GM12878 (cell line): Measurements from ENCODE around the gene VPS26A. TPM values are rescaled to one million over a fixed set of nuclear protein-coding genes. Genes with fewer than 3 reads are reported as not detected.

Source experiments
- ATAC-seq: fragments of 200-7000 bp; cut with Tn5 transposase; 3 replicates; pipeline ENCODE4 v1.9.1; 2020; ENCODE audit warnings: mild to moderate bottlenecking, moderate library complexity
- BruUV-seq: library from RNA; stranded (reverse); fragments of 400-500 nt; replicated peaks from 2 replicates; lab custom pipeline; 2021; lab: Mats Ljungman, UMichigan
- CTCF ChIA-PET: fragments of 300-600 bp; sonication (Branson Sonifier 250); formaldehyde crosslinking; extraction: SDS; loops from one replicate; lab custom pipeline; 2021; ENCODE audit warnings: inconsistent platforms; lab: Yijun Ruan, JAX
- POLR2A ChIA-PET: fragments of 350-600 bp; formaldehyde crosslinking; extraction: SDS; loops from one replicate; lab custom pipeline; 2021; ENCODE audit warnings: inconsistent platforms; lab: Charles Lee
- RAD21 ChIA-PET: fragments of 300-600 bp; sonication (Branson Sonifier 250); formaldehyde crosslinking; loops from one replicate; lab custom pipeline; 2023; ENCODE audit warnings: antibody characterized with exemption; ENCODE audit not compliant: unreplicated experiment; lab: Charles Lee
- SMC1A ChIA-PET: fragments of 300-600 bp; sonication (Branson Sonifier 250); formaldehyde crosslinking; loops from one replicate; lab custom pipeline; 2023; ENCODE audit not compliant: unreplicated experiment, uncharacterized antibody; lab: Charles Lee
- DNase-seq: peaks from one replicate; pipeline ENCODE4 v3.0.0-alpha.2; 2011; ENCODE audit warnings: low read depth, low spot score
- FAIRE-seq: peaks from 3 replicates; lab custom pipeline; 2011; peaks lifted over from hg19 to GRCh38; lab: Jason Lieb, UNC
- H2AFZ ChIP-seq: 2 replicates; pipeline ENCODE4 v1.6.0; 2011; ENCODE audit warnings: low read depth, low read length, control low read depth; ENCODE audit not compliant: control insufficient read depth
- H3K27ac ChIP-seq: 2 replicates; pipeline ENCODE4 v1.5.1; 2011; ENCODE audit warnings: control low read depth; ENCODE audit not compliant: control insufficient read depth, insufficient read depth
- H3K27me3 ChIP-seq, 2 experiments: replicated peaks in 1 of 2; 2 replicates each; pipeline versions ENCODE4 v1.6.0 to v1.6.1; 2011; ENCODE audit warnings: low read length in 1 of 2; ENCODE audit not compliant: control insufficient read depth in 2 of 2, insufficient read depth in 2 of 2
- H3K36me3 ChIP-seq, 2 experiments: 2 replicates each; pipeline ENCODE4 v1.5.1; 2011; ENCODE audit warnings: low read length in 1 of 2; ENCODE audit not compliant: control insufficient read depth in 2 of 2, insufficient read depth in 2 of 2
- H3K4me1 ChIP-seq: 2 replicates; pipeline ENCODE4 v1.6.1; 2011; ENCODE audit warnings: mild to moderate bottlenecking, low read length, moderate library complexity, mixed read lengths; ENCODE audit not compliant: control insufficient read depth, insufficient read depth
- H3K4me2 ChIP-seq: 2 replicates; pipeline ENCODE4 v1.6.0; 2011; ENCODE audit warnings: control low read depth; ENCODE audit not compliant: control insufficient read depth, insufficient read depth
- H3K4me3 ChIP-seq: fragments of 200-600 bp; sonication (generic); 2 replicates; pipeline ENCODE4 v1.5.1; 2016
- H3K79me2 ChIP-seq: 2 replicates; pipeline ENCODE4 v1.6.0; 2011; ENCODE audit warnings: low read length; ENCODE audit not compliant: control insufficient read depth, insufficient read depth
- H3K9ac ChIP-seq: 2 replicates; pipeline ENCODE4 v1.8.0; 2011; ENCODE audit warnings: low read length, control low read depth, mixed read lengths; ENCODE audit not compliant: control insufficient read depth, insufficient read depth
- H3K9me3 ChIP-seq: replicated peaks from 3 replicates; pipeline ENCODE4 v1.5.1; 2011; ENCODE audit warnings: mild to moderate bottlenecking, low read length; ENCODE audit not compliant: control insufficient read depth, insufficient read depth
- H4K20me1 ChIP-seq: 2 replicates; pipeline ENCODE4 v1.6.0; 2011; ENCODE audit not compliant: control insufficient read depth, insufficient read depth
- ASH2L ChIP-seq: fragments of 300-600, 200-600 bp; sonication (generic); IDR thresholded peaks from 2 replicates; pipeline ENCODE4 v1.6.1; 2017; ENCODE audit warnings: low read depth, mild to moderate bottlenecking, borderline replicate concordance
- BCL11A ChIP-seq: IDR thresholded peaks from 2 replicates; pipeline ENCODE4 v1.6.1; 2011; ENCODE audit warnings: low read depth, low read length
- BCL3 ChIP-seq: IDR thresholded peaks from 2 replicates; pipeline ENCODE4 v1.6.1; 2011; ENCODE audit warnings: borderline replicate concordance, low read depth, mild to moderate bottlenecking, moderate library complexity, low read length; ENCODE audit not compliant: insufficient read depth, poor library complexity, severe bottlenecking
- BMI1 ChIP-seq: fragments of 450-650 bp; IDR thresholded peaks from 2 replicates; pipeline ENCODE4 v1.6.1; 2016; ENCODE audit warnings: mild to moderate bottlenecking, moderate library complexity, borderline replicate concordance
- DPF2 ChIP-seq: fragments of 450-650 bp; IDR thresholded peaks from 2 replicates; pipeline ENCODE4 v1.6.1; 2017; ENCODE audit warnings: mild to moderate bottlenecking
- E4F1 ChIP-seq: fragments of 450-650 bp; IDR thresholded peaks from 2 replicates; pipeline ENCODE4 v1.6.1; 2018; ENCODE audit warnings: borderline replicate concordance, mild to moderate bottlenecking; ENCODE audit not compliant: partially characterized antibody
- EED ChIP-seq: sonication (generic); IDR thresholded peaks from 2 replicates; pipeline ENCODE4 v1.6.1; 2016; ENCODE audit warnings: antibody characterized with exemption, low read depth
- ELK1 ChIP-seq: IDR thresholded peaks from 2 replicates; pipeline ENCODE4 v1.6.1; 2012; ENCODE audit warnings: low read depth, low read length, improper control_type of control experiment
- FOS ChIP-seq: IDR thresholded peaks from 3 replicates; pipeline ENCODE4 v1.6.1; 2011; ENCODE audit warnings: borderline replicate concordance; ENCODE audit not compliant: insufficient read length; ENCODE audit errors: extremely low read depth
- HDGF ChIP-seq: fragments of 450-650 bp; IDR thresholded peaks from 2 replicates; pipeline ENCODE4 v1.6.1; 2016; ENCODE audit warnings: antibody characterized with exemption
- JUND ChIP-seq: IDR thresholded peaks from 2 replicates; pipeline ENCODE4 v1.6.1; 2012; ENCODE audit warnings: low read depth, mild to moderate bottlenecking, low read length, improper control_type of control experiment, moderate library complexity
- MEF2A ChIP-seq: IDR thresholded peaks from 2 replicates; pipeline ENCODE4 v1.6.1; 2011; ENCODE audit warnings: low read depth, mild to moderate bottlenecking, low read length, moderate library complexity; ENCODE audit not compliant: insufficient read depth
- RAD21 ChIP-seq: IDR thresholded peaks from 2 replicates; pipeline ENCODE4 v1.6.1; 2011; ENCODE audit warnings: mild to moderate bottlenecking, low read depth, low read length, moderate library complexity; ENCODE audit not compliant: insufficient read depth
- RELA ChIP-seq: fragments of 450-650 bp; IDR thresholded peaks from 2 replicates; pipeline ENCODE4 v1.8.0; 2014; ENCODE audit warnings: borderline replicate concordance; ENCODE audit not compliant: partially characterized antibody
- SIN3A ChIP-seq: IDR thresholded peaks from 2 replicates; pipeline ENCODE4 v1.6.1; 2012; ENCODE audit warnings: low read depth, low read length, improper control_type of control experiment
- SMAD1 ChIP-seq: fragments of 450-650 bp; IDR thresholded peaks from 2 replicates; pipeline ENCODE4 v1.6.1; 2018; ENCODE audit warnings: mild to moderate bottlenecking, low read depth; ENCODE audit not compliant: partially characterized antibody
- SP1 ChIP-seq: IDR thresholded peaks from one replicate; pipeline ENCODE4 v1.6.1; 2011; ENCODE audit warnings: low read depth, low read length
- USF2 ChIP-seq: IDR thresholded peaks from 2 replicates; pipeline ENCODE4 v1.6.1; 2011; ENCODE audit warnings: low read depth, low read length, improper control_type of control experiment, borderline replicate concordance
- ZNF207 ChIP-seq: fragments of 450-650 bp; IDR thresholded peaks from 2 replicates; pipeline ENCODE4 v1.6.1; 2014; ENCODE audit warnings: antibody characterized with exemption, mild to moderate bottlenecking, borderline replicate concordance
- ZNF622 ChIP-seq: fragments of 450-650 bp; IDR thresholded peaks from 2 replicates; pipeline ENCODE4 v1.6.1; 2017; ENCODE audit warnings: mild to moderate bottlenecking, inconsistent platforms
- WGBS: methylation state at CpG from one replicate; pipeline ENCODE4 v1.1.6; 2016; ENCODE audit warnings: low lambda C conversion rate; ENCODE audit not compliant: insufficient replicate concordance, insufficient coverage; ENCODE audit errors: missing lambda C conversion rate; 5-methylcytosine and 5-hydroxymethylcytosine counted together
- in situ Hi-C: fragments of 300-500 bp; cut with MboI; formaldehyde crosslinking; loops from 9 replicates; pipeline ENCODE4 v1.14.3; 2018; ENCODE audit warnings: mixed read lengths
- intact Hi-C: fragments of 100-400 bp; cut with micrococcal nuclease; formaldehyde crosslinking; loops from one replicate; pipeline ENCODE4 v1.14.2; 2022; ENCODE audit not compliant: unreplicated experiment
- polyA plus RNA-seq, 11 experiments: library from polyadenylated mRNA; depleted of rRNA in 4 of 11; unstranded in 6 of 11; stranded (reverse) in 5 of 11; fragments of >200 nt; fragmentation: Nextera tagmentation in 4 of 11; fragmentation: Illumina TruSeq in 1 of 11; extraction: Ambion mirVana in 4 of 11; extraction: Trizol in 1 of 11; gene quantifications; 1 replicate in 1 of 11; 2 replicates in 10 of 11; pipeline versions ENCODE4 v1.2.1 to v1.2.3, GENCODE V29; 2011 to 2016; ENCODE audit warnings: inconsistent platforms in 2 of 11, missing spikeins in 2 of 11, low read depth in 1 of 11
- total RNA-seq, 4 experiments: library from RNA; depleted of rRNA in 3 of 4; stranded (reverse); fragments of >200 nt in 3 of 4; fragmentation: Illumina TruSeq in 1 of 4; extraction: Trizol in 1 of 4; gene quantifications; 2 replicates each; pipeline versions ENCODE4 v1.2.1 to v1.2.3, GENCODE V29; 2013 to 2021

Gene VPS26A
- total and polyA plus RNA-seq, 10 of the 15 experiments (the other 5 are each of a cell fraction or from before 2014, with no cell fraction given) = 16.8 to 72.3 (median 26.8) TPM

GRCh38 chr10:69151984-69152383 is 28.0 kb downstream of the VPS26A start:
- Histone ChIP-seq H4K20me1 (no peaks in the 10 kb centered on the region), H3K27ac (no peak overlapping the region), H2AFZ (no peak overlapping the region), H3K4me2 (no peak overlapping the region), H3K27me3 (no peaks in the 10 kb centered on the region), H3K79me2 (peaks cover 4% of the 10 kb centered on the region), H3K4me3 (no peak overlapping the region), H3K9ac (no peak overlapping the region), H3K36me3 (no peaks in the 10 kb centered on the region), H3K9me3 (no peaks in the 10 kb centered on the region), H3K4me1 (no peaks in the 10 kb centered on the region)
- POLR2A ChIA-PET = interaction anchor here (0.6 kb wide), 1 partner anchor 80 kb away, joined by 3 read pairs; no protein-coding TSS in a partner anchor
- FAIRE-seq = no peak
- SMC1A ChIA-PET = interaction anchor here (0.7 kb wide), 1 partner anchor 9 kb away, joined by 3 read pairs; no protein-coding TSS in a partner anchor
- RAD21 ChIA-PET = interaction anchor here (0.7 kb wide), 1 partner anchor 145 kb away, joined by 3 read pairs; no protein-coding TSS in a partner anchor
- no peak for ATAC-seq
- DNase-seq = no peak
- CTCF ChIA-PET = no interaction called here
- no peak for TF ChIP-seq RELA
- TF ChIP-seq DPF2 = no peak
- no peak for TF ChIP-seq FOS
- TF ChIP-seq BCL11A = no peak
- no peak for TF ChIP-seq E4F1
- no peak for TF ChIP-seq ZNF207
- TF ChIP-seq BMI1 = no peak
- no peak for TF ChIP-seq EED
- TF ChIP-seq SMAD1 = no peak
- TF ChIP-seq BCL3 = no peak
- no peak for TF ChIP-seq ZNF622
- TF ChIP-seq MEF2A = no peak
- TF ChIP-seq USF2 = no peak
- no peak for TF ChIP-seq SP1
- no peak for TF ChIP-seq ASH2L
- TF ChIP-seq HDGF = no peak
- TF ChIP-seq ELK1 = no peak
- no peak for TF ChIP-seq SIN3A
- TF ChIP-seq JUND = no peak
- no peak for TF ChIP-seq RAD21
- WGBS = 89% methylated on average over 3 of the region's 3 CpGs
- in situ Hi-C loops (no loop called here), intact Hi-C loops (no loop called here)
- no TSS peak for BruUV-seq
